NB4 (cell line): ENCODE results near the gene SBSN.

Source experiments
- DNase-seq: peaks from one replicate; pipeline ENCODE4 v3.0.0; 2010; ENCODE audit warnings: low read depth
- H3K4me3 ChIP-seq: one replicate; pipeline ENCODE4 v1.5.1; 2011; ENCODE audit warnings: mild to moderate bottlenecking, low read depth, low read length, moderate library complexity
- MYC ChIP-seq: IDR thresholded peaks from 2 replicates; pipeline ENCODE4 v1.6.1; 2011; ENCODE audit warnings: low read depth, low read length
- POLR2A ChIP-seq: IDR thresholded peaks from 2 replicates; pipeline ENCODE4 v1.6.1; 2011; ENCODE audit warnings: mild to moderate bottlenecking; ENCODE audit not compliant: insufficient read length; ENCODE audit errors: extremely low read depth
- TF ChIP-seq, protein P1 (sequence below): IDR thresholded peaks from one replicate; pipeline ENCODE4 v1.5.1; 2012; ENCODE audit warnings: low read depth, low read length
- TF ChIP-seq, protein P2 (sequence below): IDR thresholded peaks from 2 replicates; pipeline ENCODE4 v1.6.1; 2011; ENCODE audit warnings: low read depth, low read length

Gene SBSN

DNA sequence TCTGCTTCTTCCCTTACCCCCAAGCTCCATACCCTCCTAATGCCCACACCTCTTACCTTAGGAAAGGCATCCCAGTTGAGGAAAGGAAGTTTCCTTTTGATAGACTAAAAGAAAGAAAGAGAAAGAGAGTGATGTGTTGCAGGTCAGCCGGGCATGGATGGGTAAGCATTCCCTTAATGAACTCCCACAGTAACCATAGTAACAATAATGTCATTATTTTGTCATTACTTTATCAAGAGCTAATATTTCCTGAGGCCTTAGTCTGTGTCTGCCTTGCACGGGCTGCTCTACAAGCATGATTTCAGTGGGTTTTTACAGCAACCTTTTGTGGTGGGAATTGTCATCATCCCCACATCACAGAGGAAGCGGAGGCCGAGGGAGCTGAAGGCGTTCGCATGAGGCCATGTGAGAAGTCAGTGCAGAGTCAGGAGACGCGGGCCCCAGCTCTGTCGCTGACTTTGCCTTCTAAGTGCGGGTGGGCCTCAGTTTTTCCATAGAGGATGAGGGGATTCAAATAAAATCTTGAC, 40.4 kb downstream of the SBSN start:
- DNase-seq = no peak
- TF ChIP-seq POLR2A = no peak
- no peak for TF ChIP-seq MYC
- TF ChIP-seq, protein P1, sequence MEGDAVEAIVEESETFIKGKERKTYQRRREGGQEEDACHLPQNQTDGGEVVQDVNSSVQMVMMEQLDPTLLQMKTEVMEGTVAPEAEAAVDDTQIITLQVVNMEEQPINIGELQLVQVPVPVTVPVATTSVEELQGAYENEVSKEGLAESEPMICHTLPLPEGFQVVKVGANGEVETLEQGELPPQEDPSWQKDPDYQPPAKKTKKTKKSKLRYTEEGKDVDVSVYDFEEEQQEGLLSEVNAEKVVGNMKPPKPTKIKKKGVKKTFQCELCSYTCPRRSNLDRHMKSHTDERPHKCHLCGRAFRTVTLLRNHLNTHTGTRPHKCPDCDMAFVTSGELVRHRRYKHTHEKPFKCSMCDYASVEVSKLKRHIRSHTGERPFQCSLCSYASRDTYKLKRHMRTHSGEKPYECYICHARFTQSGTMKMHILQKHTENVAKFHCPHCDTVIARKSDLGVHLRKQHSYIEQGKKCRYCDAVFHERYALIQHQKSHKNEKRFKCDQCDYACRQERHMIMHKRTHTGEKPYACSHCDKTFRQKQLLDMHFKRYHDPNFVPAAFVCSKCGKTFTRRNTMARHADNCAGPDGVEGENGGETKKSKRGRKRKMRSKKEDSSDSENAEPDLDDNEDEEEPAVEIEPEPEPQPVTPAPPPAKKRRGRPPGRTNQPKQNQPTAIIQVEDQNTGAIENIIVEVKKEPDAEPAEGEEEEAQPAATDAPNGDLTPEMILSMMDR = no peak
- H3K4me3 ChIP-seq = no peak overlapping the region

DNA sequence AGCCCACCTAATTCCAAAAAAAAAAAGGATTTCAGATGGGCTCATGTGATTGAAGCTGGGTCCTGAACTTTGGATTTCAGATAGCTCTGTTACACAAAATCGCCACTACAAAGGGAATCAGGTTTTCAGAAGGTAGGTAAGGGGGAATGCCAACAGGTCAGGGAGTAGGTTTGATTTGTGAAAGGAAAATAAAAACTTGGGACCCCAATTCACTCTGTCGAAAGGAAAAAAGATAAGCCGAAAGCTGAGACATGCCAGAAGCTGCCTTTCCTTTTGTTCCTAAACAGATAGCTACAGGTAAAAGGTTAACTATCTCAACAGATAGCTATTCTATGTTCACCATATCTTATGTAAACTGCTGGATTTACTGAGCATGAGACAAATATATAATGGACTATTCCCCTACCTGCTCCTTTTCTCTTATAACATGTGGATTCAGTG, 41.8 kb downstream of the SBSN start:
- no peak for DNase-seq
- no peak overlapping the region for H3K4me3 ChIP-seq
- TF ChIP-seq MYC = no peak
- TF ChIP-seq, protein P2, sequence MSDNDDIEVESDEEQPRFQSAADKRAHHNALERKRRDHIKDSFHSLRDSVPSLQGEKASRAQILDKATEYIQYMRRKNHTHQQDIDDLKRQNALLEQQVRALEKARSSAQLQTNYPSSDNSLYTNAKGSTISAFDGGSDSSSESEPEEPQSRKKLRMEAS = no peak
- TF ChIP-seq, protein P1 = no peak
- no peak for TF ChIP-seq POLR2A

DNA sequence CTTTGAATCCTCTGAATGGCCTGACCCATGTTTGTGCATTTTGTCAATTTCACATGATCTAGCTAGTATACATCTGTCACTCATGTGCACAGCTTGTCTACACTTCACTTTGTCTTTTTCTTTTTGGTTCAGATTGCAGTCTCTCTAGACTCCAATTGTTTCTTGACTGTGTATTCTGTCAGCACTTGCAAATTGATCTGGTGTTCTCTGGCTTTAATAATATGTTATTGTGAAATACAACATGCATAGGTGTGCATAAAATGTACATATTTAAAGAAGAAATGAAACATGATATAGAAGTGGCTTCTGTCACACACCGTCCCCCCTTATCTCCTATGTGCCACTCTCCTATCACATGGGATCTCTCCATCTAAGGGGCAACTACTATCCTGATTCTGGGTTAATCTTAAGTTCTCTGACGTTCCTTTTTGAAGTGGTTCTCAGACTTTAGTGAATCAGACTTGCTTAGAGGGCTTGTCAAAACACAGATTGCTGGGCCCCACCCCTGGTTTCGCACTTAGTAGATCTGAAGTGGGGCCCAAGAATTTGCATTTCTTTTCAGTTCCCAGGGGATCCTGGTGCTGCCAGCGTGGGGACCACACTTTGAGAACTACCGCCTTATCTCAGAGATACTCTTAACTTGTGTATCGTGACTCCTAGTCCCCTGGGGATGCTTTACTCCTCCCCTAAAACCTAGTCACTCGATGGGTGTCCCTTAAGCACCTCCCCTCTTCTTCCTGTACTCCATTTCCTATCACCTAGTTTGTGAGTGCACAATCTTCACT, 43.7 kb downstream of the SBSN start:
- TF ChIP-seq, protein P2 = no peak
- TF ChIP-seq POLR2A (no peak), MYC (no peak)
- TF ChIP-seq, protein P1 = no peak
- no peak overlapping the region for H3K4me3 ChIP-seq

DNA sequence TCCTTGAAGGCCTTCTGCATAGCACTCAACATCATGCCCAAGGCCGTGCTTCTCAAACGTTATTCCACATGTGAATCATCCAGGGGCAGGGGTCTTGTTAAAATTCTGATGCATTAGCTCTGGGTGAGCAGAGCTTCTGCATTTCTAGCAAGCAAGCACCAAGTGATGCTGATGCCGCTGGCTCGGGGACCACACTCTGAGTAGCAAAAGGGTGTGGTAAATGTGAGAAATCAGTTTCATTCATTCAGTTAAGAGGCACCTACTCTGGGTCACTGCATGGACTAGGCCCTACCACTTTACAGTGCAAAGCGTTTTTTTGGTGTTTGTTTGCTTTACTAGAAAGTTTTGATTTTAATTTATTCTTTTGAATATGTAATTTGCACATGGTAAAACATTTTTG, 45.0 kb downstream of the SBSN start:
- no peak overlapping the region for H3K4me3 ChIP-seq
- TF ChIP-seq, protein P1 = no peak
- TF ChIP-seq POLR2A (no peak), MYC (no peak)
- TF ChIP-seq, protein P2 = no peak
- no peak for DNase-seq

More for the DNA sequence above, 43.7 kb downstream of the SBSN start:
- peak; percentile 36 for DNase-seq

DNA sequence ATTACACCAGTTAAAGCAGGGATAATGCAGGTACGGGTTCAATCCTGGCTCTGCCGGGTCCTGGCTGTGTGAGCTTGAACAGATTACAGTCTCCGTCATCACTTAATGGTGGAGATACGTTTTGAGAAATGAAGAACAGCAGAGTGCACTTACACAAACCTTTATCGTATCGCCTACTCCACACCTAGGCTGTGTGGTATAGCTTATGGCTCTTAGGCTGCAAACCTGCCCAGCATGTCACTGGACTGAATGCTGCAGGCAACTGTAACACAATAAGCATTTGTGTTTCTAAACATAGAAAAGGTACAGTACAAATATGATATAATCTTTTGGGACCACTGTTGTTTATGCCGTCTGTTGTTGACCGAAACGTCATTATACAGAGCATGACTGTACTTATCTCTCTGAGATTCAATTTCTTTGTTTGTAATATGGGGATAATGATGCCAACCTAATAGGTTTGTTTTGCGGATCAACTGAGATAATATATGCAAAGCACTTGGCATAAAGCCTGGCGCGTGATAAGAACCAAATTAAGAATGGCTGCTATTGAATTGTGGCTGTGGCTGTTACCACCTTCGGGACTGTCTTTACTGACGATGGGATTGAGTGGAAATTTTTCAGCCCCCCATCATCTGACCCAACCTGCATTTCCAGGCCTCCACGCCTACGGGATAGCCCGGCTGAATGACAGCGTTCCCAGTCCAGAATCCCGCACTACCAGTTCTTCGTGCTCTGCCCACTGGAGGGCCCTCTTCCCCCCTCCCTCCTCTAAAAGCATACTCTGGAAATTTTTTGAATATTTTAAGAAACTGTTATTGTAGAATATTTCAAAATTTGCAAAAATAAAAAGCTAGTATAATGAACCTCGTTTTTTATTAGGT, 49.1 kb downstream of the SBSN start:
- no peak for DNase-seq
- H3K4me3 ChIP-seq = no peak overlapping the region
- TF ChIP-seq MYC (no peak), POLR2A (no peak)
- TF ChIP-seq, protein P1 = no peak
- TF ChIP-seq, protein P2 = no peak
